GM13977 (cell line): Measurements from ENCODE around the gene ALG6.
A peak's percentile ranks its signal among the peaks of the same experiment; 100 is the strongest.

Experiments
- DNase-seq: peaks from one replicate; pipeline ENCODE4 v3.0.0; 2012; ENCODE audit warnings: low spot score
- in situ Hi-C: fragments of 300-500 bp; cut with MboI; formaldehyde crosslinking; loops from one replicate; pipeline ENCODE4 v1.12.0; 2022; ENCODE audit warnings: low sequenced_read_pairs, low pct_unique_long_range_greater_than_20kb, mixed read lengths, inconsistent platforms; ENCODE audit not compliant: unreplicated experiment
- TF ChIP-seq, protein P1 (sequence below): IDR thresholded peaks from 2 replicates; pipeline ENCODE4 v1.5.1; 2012; ENCODE audit warnings: mild to moderate bottlenecking, control low read depth; ENCODE audit not compliant: insufficient read depth; ENCODE audit errors: extremely low read depth, missing control alignments

Gene ALG6

DNA sequence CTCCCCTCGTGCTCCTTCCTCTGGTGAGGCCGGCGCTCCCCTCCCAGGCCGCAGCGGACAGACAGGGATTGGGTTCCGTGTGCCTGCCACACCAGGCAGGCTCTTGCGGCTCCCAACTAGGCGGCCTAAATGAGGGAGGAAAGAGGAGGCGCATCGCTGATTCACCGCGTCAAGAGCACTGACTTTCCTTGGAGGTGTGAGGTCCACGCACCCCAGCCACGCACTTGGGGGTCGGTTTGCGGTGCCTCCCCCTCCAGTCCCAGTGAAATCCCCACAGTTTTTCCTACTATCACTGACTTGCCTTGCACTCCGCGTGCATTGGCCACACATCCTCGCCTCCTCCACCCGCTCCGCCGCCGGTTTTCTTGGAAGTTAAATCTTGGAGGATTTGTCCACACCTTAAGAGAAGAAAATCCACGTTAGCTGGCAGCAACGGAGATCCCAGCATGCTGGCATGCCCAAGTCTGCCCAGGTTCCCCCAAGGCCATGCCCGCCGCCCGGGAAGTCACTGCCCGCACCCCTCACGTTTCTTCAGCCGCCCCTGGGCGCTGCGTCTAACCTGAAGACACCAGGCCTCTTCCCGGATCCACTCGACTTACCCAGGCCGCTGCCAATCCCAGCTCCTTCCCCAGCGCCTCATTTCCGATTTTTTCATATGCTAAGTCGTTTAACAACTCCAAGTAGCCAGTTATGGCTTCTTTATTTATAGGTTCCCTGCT, 46.2 kb upstream of the ALG6 start:
- in situ Hi-C loops, result no loop called here
- peak; percentile 18 for DNase-seq
- TF ChIP-seq, protein P1, sequence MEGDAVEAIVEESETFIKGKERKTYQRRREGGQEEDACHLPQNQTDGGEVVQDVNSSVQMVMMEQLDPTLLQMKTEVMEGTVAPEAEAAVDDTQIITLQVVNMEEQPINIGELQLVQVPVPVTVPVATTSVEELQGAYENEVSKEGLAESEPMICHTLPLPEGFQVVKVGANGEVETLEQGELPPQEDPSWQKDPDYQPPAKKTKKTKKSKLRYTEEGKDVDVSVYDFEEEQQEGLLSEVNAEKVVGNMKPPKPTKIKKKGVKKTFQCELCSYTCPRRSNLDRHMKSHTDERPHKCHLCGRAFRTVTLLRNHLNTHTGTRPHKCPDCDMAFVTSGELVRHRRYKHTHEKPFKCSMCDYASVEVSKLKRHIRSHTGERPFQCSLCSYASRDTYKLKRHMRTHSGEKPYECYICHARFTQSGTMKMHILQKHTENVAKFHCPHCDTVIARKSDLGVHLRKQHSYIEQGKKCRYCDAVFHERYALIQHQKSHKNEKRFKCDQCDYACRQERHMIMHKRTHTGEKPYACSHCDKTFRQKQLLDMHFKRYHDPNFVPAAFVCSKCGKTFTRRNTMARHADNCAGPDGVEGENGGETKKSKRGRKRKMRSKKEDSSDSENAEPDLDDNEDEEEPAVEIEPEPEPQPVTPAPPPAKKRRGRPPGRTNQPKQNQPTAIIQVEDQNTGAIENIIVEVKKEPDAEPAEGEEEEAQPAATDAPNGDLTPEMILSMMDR, result no peak

DNA sequence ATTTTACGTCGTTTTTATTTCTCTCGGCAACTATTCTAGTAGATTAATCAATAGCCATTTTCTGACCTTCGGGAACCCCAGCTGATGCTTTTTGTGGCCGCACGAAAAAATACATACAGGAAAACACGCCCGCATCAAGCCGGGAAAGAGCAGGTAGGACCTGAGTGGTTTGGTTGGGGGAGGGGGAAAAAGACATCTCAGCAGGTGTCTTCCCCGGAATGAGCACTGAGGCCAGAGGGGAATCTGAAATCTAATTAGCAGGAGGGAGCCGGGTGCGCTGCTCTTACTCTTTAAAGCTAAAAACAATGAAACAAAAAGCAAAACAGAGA, 45.7 kb upstream of the ALG6 start:
- in situ Hi-C loops, result no loop called here
- TF ChIP-seq, protein P1, result no peak
- DNase-seq, result no peak

DNA sequence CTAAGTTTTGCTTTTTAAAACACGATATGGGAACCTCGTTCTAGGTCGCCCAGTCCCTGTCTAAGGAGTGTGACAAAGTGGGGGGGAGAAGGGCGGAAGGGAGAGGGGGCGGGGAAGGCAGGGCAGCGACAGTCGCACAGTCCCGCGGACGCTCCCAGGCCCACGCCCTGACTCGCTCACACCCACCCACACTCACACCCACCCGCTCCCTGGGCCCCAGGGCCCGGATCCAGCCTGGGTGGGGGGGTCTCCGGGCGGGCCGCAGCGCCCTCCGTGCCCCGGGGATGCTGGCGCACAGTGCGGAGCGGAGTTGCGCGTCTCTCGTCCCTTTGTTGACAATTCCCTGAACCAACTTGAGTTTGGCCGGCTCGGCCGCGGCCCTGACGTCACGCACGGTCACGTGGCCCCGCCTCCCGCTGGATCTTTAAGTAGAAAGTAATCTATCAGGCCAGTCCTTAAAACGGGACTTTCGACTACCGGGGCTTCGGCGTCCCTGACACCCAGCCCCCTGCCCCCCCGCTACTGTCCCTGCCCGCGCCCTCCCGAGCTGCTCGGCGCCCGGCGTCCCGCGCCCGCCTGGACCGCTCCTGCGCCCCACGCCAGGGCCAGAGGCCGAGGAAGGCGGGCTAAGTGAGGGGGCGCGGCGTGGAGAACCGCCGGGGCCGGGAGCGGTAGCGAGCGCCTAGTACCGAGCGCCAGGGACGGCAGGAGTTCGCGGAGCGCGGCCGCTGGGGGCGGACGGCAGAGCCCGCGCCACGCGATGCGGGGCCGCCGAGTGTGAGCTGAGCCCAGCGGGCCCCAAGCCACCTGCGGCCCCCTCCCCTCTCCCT, 45.1 kb upstream of the ALG6 start, which contains the start of gene FOXD3:
TSS of gene FOXD3 (plus strand) at position 454 of the 830 bp plus-strand sequence. CDS start 492 bp downstream, outside the sequence.
- TF ChIP-seq, protein P1, result no peak
- in situ Hi-C loops, result no loop called here
- peak; percentile 68 for DNase-seq

DNA sequence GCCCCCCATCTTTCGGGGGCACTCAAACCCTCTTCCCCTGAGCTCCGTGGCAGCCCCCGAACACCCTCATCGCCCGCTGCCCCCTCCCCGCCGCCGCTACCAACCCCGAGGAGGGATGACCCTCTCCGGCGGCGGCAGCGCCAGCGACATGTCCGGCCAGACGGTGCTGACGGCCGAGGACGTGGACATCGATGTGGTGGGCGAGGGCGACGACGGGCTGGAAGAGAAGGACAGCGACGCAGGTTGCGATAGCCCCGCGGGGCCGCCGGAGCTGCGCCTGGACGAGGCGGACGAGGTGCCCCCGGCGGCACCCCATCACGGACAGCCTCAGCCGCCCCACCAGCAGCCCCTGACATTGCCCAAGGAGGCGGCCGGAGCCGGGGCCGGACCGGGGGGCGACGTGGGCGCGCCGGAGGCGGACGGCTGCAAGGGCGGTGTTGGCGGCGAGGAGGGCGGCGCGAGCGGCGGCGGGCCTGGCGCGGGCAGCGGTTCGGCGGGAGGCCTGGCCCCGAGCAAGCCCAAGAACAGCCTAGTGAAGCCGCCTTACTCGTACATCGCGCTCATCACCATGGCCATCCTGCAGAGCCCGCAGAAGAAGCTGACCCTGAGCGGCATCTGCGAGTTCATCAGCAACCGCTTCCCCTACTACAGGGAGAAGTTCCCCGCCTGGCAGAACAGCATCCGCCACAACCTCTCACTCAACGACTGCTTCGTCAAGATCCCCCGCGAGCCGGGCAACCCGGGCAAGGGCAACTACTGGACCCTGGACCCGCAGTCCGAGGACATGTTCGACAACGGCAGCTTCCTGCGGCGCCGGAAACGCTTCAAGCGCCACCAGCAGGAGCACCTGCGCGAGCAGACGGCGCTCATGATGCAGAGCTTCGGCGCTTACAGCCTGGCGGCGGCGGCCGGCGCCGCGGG, 44.2 kb upstream of the ALG6 start:
- in situ Hi-C loops, result no loop called here
- TF ChIP-seq, protein P1, result peak; percentile 30
- DNase-seq, result peak; percentile 50

DNA sequence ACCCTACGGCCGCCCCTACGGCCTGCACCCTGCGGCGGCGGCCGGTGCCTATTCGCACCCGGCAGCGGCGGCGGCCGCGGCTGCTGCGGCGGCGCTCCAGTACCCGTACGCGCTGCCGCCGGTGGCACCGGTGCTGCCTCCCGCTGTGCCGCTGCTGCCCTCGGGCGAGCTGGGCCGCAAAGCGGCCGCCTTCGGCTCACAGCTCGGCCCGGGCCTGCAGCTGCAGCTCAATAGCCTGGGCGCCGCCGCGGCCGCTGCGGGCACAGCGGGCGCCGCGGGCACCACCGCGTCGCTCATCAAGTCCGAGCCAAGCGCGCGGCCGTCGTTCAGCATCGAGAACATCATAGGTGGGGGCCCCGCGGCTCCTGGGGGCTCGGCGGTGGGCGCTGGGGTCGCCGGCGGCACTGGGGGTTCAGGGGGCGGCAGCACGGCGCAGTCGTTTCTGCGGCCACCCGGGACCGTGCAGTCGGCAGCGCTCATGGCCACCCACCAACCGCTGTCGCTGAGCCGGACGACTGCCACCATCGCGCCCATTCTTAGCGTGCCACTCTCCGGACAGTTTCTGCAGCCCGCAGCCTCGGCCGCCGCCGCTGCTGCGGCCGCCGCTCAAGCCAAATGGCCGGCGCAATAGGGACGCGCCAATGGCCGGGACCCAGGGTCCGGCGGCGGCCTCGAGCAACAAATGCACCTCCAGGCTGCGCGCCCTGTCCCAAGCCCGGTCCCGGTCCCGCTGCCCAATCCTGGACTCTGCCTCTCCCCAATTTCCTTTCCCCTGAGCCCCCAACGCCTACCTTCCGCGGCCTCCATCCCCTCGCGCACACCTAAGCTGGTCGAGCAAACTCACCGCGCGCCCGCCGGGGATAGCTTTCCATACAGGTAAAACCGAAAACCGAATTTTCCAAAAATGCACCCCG, 43.3 kb upstream of the ALG6 start:
- TF ChIP-seq, protein P1, result no peak
- in situ Hi-C loops, result no loop called here
- DNase-seq, result no peak

DNA sequence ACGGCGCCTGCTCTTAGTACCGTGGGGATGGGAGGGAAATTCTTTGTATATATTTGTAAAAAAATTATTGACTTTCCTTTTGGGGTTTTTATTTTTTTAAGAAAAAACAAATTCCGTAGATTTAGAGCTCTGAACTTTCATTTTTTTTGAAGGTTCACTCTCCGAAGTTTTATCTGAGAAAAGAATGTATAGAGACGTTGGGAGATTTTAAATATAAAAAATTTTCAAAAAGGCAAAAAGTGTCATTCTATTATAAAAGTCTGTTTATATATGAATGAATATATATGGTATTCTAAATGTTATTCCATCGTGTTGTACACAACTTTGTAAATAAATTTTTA, 42.7 kb upstream of the ALG6 start:
- DNase-seq, result no peak
- TF ChIP-seq, protein P1, result no peak
- in situ Hi-C loops, result no loop called here
